Lower leg skin (tissue), 3 donors: ENCODE results near the gene RNF215.

Source experiments
- CTCF ChIP-seq, 3 donors: fragments of 450-650 bp; IDR thresholded peaks; one replicate each; pipeline ENCODE4 v1.5.1; 2016; ENCODE audit warnings: antibody characterized with exemption in 3 of 3, mild to moderate bottlenecking in 3 of 3, moderate library complexity in 2 of 3
- POLR2A ChIP-seq, 2 donors: fragments of 450-650 bp; IDR thresholded peaks; one replicate each; pipeline ENCODE4 v1.6.1; 2016 to 2017; ENCODE audit warnings: antibody characterized with exemption in 2 of 2, mild to moderate bottlenecking in 1 of 2, moderate library complexity in 1 of 2

- TF ChIP-seq CTCF (IDR thresholded peaks at IDR 0.05): no peak
- TF ChIP-seq POLR2A (IDR thresholded peaks at IDR 0.05): no peak
Observed at GRCh38 chr22:30357236-30357570, 30.0 kb downstream of the RNF215 start.
